Colonic mucosa (tissue), 4 donors: ENCODE data around the gene COL18A1. TPM values are rescaled to one million over a fixed set of nuclear protein-coding genes. Genes with fewer than 3 reads are reported as not detected.

Source experiments
- DNase-seq: peaks from one replicate; pipeline ENCODE4 v3.0.0-alpha.2; 2020
- H3K27ac ChIP-seq: fragments of 200-600 bp; one replicate; pipeline ENCODE4 v1.8.0; 2021
- H3K27me3 ChIP-seq: fragments of 200-600 bp; one replicate; pipeline ENCODE4 v1.8.0; 2021
- H3K36me3 ChIP-seq: fragments of 200-600 bp; one replicate; pipeline ENCODE4 v1.8.0; 2021
- H3K4me1 ChIP-seq: fragments of 200-600 bp; one replicate; pipeline ENCODE4 v1.8.0; 2021; ENCODE audit warnings: mild to moderate bottlenecking
- H3K4me3 ChIP-seq: fragments of 200-600 bp; one replicate; pipeline ENCODE4 v1.8.0; 2021
- H3K9ac ChIP-seq, 2 donors: one replicate each; pipeline ENCODE4 v1.7.0; 2013; ENCODE audit warnings: control low read depth in 2 of 2, low read depth in 2 of 2, low read length in 2 of 2
- H3K9me3 ChIP-seq: fragments of 200-600 bp; one replicate; pipeline ENCODE4 v1.8.0; 2021
- CTCF ChIP-seq: fragments of 200-600 bp; IDR thresholded peaks from one replicate; pipeline ENCODE4 v1.8.0; 2022; ENCODE audit warnings: antibody characterized with exemption, mild to moderate bottlenecking
- intact Hi-C: fragments of 100-400 bp; cut with DNase I; formaldehyde crosslinking; loops from one replicate; pipeline ENCODE4 v1.14.1; 2022
- total RNA-seq, 2 donors: library from RNA; stranded (reverse); fragmentation: NEBNext Ultra II Directional in 1 of 2; extraction: Animal tissue kit (Norgen Biotek cat#: 25700) in 1 of 2; gene quantifications; one replicate each; pipeline ENCODE4 v1.2.1, GENCODE V29; 2021
- donor health status: healthy.
- donor health status: DM: no; HTN: no; CAD: no.
- donor health status: DM: no; HTN: no; CAD: no.

COL18A1 gene
- total RNA-seq, 2 donors from 2014 or later, result 8.4 to 22.3 TPM

- no peaks in the 10 kb centered on the region for H3K27me3 ChIP-seq
- TF ChIP-seq CTCF, result no peak
- no peak overlapping the region for H3K9ac ChIP-seq
- no peak overlapping the region for H3K27ac ChIP-seq
- H3K9me3 ChIP-seq, result no peaks in the 10 kb centered on the region
- H3K4me1 ChIP-seq, result no peaks in the 10 kb centered on the region
- intact Hi-C loops, result no loop called here
- peak overlapping the region; percentile 10 for H3K4me3 ChIP-seq
- no peak for DNase-seq
- no peaks in the 10 kb centered on the region for H3K36me3 ChIP-seq
Measured at GRCh38 chr21:45455674-45456583, 51.0 kb downstream of the COL18A1 start.

GRCh38 chr21:45456584-45457160 is 51.7 kb downstream of the COL18A1 start:
- Histone ChIP-seq H3K9me3 (no peaks in the 10 kb centered on the region), H3K27me3 (no peaks in the 10 kb centered on the region), H3K4me1 (no peaks in the 10 kb centered on the region), H3K4me3 (no peak overlapping the region), H3K9ac (no peak overlapping the region), H3K36me3 (no peaks in the 10 kb centered on the region), H3K27ac (no peak overlapping the region)
- TF ChIP-seq CTCF, result no peak
- intact Hi-C loops, result no loop called here
- DNase-seq, result no peak

- no peak for TF ChIP-seq CTCF
- no peaks in the 10 kb centered on the region for H3K36me3 ChIP-seq
- H3K4me3 ChIP-seq, result no peak overlapping the region
- H3K9me3 ChIP-seq, result no peaks in the 10 kb centered on the region
- H3K9ac ChIP-seq, result no peak overlapping the region
- intact Hi-C loops, result no loop called here
- no peaks in the 10 kb centered on the region for H3K4me1 ChIP-seq
- DNase-seq, result no peak
- H3K27me3 ChIP-seq, result no peaks in the 10 kb centered on the region
- H3K27ac ChIP-seq, result no peak overlapping the region
Measured at GRCh38 chr21:45457161-45457831, 52.3 kb downstream of the COL18A1 start.

- Histone ChIP-seq H3K27ac (no peak overlapping the region), H3K27me3 (no peaks in the 10 kb centered on the region), H3K4me1 (no peaks in the 10 kb centered on the region), H3K9me3 (no peaks in the 10 kb centered on the region), H3K36me3 (no peaks in the 10 kb centered on the region), H3K9ac (no peak overlapping the region), H3K4me3 (no peak overlapping the region)
- intact Hi-C loops, result no loop called here
- TF ChIP-seq CTCF, result no peak
- DNase-seq, result no peak
Measured at GRCh38 chr21:45457832-45458172, 52.8 kb downstream of the COL18A1 start.

GRCh38 chr21:45458281-45459170 is 53.6 kb downstream of the COL18A1 start:
- Histone ChIP-seq H3K27me3 (no peaks in the 10 kb centered on the region), H3K27ac (no peak overlapping the region), H3K36me3 (no peaks in the 10 kb centered on the region), H3K4me3 (no peak overlapping the region), H3K9me3 (no peaks in the 10 kb centered on the region), H3K4me1 (no peaks in the 10 kb centered on the region), H3K9ac (no peak overlapping the region)
- DNase-seq, result no peak
- TF ChIP-seq CTCF, result no peak
- intact Hi-C loops, result no loop called here
